Activated CD8-positive, alpha-beta memory T cell treated with anti-CD3 and anti-CD28 coated beads for 1 hour (primary cell): ENCODE data around the gene CYB561D2.
A peak's percentile ranks its signal among the peaks of the same experiment; 100 is the strongest.
"Not testable (repeated sequence)": the region's sequence is repeated elsewhere in the genome, so short reads cannot be mapped to it uniquely, and the experiment has no call there.

Source experiments
- DNase-seq, 2 donors: peaks; one replicate each; pipeline ENCODE4 v3.0.0-alpha.2; 2020; ENCODE audit warnings: low read depth in 1 of 2; ENCODE audit errors: extremely low read depth in 1 of 2

CYB561D2 gene

GRCh38 chr3:50350527-50351322 lies at the start of gene CYB561D2, which contains the start of gene NPRL2:
TSS of gene CYB561D2 (plus strand) at chr3:50350862. CDS start at chr3:50351434, 572 bp downstream.
TSS of gene NPRL2 (minus strand) at chr3:50350775. CDS start at chr3:50350652, 123 bp downstream.
- DNase-seq = peak; percentile 92 to 100

DNA sequence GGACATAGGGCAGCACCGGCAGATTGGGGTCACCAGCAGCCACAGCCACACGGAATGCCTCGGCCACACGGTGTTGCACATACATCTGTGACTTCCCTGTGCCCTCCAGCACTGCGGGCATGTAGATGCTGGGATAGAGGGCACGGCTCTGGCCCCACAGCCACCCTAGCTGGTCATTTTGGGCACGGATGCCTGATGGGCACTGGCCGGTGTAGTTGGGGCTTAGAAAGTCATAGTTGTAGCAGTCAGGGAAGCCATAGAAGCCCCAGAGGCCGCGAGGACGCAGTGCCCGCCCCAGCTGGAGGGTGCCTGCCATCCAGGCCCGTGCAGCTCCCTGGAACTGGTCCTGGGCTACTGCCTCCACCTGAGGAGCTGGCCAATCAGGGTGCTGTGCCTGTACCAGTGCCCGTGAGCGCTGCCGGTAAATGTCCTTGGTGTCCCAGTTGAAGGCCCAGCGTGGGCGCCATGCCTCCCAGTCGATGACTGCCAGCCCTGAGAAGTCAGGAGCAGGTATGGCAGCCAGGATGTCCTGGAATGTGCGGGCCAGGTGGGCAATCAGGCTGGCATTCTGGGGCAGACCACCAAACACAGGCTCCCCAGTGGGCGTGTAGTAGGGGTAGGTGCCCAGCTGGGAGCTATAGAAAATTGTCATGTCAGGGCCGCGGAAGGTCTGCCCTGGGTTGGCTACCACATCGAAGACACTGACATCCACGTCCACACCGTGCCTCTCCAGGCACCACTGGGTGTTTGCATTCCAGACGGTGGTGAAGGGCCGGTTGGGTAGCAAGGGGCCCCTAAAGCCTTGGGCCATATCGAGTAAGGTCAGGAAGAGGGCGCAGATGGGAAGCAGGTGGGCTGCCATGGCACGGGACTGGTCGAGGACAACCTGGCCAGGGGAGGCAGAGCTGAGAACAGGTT lies 48.3 kb upstream of the CYB561D2 start:
- no peak for DNase-seq

DNA sequence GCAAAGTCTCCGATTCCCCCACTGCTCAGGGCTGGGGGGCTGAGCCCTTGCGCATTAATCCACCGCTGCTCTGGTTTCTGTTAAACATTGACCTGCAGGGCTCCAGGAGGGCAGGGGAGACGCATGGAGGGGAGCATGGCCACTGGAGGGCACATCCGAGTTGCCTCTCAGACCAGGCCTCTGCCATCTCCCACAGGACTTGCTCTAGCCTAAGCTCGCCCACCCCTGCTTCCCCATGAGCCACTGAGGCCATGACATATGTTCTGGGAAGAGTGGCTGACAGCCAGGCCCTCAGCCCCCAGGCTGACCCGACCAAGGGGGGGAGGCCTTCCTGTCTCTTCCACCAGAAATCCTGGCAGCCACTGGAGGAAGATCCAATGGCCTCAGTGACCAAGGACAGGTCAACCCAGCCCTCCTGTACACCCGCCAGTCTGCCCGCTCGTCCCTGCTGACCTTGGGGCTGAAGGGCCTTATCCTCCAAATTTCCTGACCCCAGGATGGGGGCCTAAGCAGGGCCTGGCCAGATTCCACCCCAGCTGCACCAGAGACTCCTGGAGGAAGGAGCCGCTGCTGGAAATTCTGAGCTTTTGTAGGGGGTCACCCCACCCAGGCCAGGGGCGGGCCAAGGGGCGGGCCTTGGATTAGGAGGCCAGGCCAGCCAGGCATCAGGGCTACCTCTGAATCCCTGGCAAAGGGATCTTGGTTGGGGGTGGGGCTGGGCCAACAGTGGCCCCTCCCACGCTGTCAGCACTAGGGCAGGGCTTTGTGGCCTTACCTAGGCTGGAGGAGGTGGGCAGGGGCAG lies 47.4 kb upstream of the CYB561D2 start, which contains the start of gene HYAL1:
HYAL1 (minus strand) TSS at position 562 of the 803 bp plus-strand sequence. CDS start 618 bp downstream, outside the sequence.
- no peak for DNase-seq

DNA sequence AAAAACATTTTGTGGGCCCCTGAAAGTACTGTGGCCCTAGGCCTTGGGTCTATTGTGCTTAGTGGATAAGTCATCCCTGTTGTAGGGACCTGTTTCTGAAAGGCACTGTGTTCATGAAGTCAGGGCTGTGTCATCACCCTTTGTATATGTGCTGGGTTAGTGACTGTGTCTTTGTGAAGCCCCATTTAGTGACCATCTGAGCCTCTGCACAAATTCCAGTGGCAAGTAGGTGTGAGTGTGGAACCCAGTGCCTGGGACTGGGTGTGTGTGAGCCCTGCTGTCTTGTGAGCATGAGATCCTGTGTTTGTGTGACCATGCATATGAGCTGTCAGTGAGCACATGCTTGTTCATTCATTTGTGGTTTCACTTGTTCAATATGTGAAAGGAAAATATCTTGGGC lies 46.1 kb upstream of the CYB561D2 start:
- no peak for DNase-seq

DNA sequence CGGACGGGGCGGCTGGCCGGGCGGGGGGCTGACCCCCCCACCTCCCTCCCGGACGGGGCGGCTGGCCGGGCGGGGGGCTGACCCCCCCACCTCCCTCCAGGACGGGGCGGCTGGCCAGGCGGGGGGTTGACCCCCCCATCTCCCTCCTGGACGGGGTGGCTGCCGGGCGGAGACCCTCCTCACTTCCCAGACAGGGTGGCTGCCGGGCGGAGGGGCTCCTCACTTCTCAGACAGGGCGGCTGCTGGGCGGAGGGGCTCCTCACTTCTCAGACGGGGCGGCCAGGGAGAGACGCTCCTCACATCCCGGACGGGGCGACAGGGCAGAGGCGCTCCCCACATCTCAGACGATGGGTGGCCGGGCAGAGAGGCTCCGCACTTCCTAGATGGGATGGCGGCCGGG lies 38.6 kb upstream of the CYB561D2 start:
- DNase-seq = not testable (repeated sequence)

DNA sequence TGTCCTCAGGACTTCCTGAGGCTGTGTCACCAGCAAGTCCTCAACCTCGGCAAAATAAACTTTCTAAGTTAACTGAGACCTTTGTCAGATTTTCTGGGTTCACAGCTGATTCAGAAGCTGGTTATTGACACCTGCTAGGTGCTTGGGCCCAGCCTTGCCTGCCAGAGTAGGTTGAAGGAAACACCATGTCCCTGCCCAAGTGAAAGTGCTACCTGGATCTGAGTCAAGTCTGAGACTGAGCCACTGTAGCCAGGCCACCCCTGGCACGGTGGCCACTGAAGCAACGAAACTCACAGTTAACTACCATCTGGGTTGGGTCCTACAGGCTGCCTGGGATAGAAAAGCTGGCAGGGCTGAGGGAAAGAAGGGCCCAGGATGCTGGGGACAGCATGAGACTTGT lies 36.3 kb upstream of the CYB561D2 start:
- no peak for DNase-seq

DNA sequence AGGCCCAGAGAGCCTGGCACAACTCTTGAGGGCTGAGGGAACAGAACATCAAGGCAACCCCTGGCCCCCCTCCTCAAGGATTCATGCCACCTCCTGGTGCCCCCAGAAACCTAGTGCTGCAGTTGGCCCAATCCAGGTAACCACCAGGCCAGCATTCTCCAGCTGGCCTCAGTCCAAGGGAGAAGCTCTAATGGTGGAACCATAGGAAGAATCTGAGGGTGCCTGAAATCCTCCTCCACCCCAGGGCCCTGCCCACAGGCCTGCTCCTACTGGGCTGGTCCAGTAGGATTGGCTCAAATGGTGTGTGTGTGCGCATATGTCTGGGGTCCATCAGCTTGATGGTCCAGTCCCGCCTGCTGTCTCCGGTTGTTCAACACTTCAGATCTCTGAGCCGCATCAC lies 35.8 kb upstream of the CYB561D2 start:
- no peak for DNase-seq

- DNase-seq = peak; percentile 57 to 61
Measured at GRCh38 chr3:50316657-50317242, 33.9 kb upstream of the CYB561D2 start.

DNA sequence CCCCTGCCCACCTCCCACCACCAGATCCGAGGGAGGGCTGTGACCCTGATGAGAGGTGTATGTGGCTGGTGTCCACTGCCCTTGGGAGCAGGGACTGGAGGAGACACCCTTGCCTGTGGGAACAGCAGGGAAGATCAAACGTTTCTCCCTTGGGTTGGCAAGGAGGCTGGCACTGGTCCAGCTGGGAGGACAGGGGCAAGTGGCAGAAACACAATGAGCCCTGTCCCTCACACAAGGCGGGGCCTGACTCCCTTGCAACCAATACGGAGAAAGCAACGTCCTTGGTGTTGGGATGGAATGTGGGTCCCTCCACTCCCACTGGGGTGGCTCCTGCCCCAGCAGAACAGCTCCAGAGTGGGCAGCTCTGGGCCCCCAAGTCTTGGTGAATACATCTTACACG lies 33.4 kb upstream of the CYB561D2 start:
- DNase-seq = no peak

DNA sequence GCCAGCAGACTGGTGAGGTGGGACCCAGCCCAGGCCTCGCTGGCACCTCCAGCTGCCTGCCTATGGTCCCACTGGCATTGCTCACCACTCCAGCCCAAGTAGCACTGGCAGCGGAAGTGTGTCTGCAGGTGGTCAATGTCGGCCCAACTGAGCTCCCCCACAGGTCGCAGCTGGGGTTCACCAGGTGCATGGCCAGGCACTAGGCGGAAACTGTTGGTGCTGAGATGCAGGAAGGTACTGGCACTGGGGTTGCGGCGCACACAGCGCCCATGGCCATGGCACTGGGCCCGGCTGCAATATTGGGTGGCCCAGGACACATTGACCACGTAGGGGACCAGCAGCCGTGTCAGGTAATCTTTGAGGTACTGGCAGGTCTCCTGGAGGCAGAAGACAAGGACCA lies 32.5 kb upstream of the CYB561D2 start:
- no peak for DNase-seq

GRCh38 chr3:50318615-50319014 lies 32.0 kb upstream of the CYB561D2 start:
- no peak for DNase-seq

GRCh38 chr3:50319181-50319893 lies 31.3 kb upstream of the CYB561D2 start:
- no peak for DNase-seq

DNA sequence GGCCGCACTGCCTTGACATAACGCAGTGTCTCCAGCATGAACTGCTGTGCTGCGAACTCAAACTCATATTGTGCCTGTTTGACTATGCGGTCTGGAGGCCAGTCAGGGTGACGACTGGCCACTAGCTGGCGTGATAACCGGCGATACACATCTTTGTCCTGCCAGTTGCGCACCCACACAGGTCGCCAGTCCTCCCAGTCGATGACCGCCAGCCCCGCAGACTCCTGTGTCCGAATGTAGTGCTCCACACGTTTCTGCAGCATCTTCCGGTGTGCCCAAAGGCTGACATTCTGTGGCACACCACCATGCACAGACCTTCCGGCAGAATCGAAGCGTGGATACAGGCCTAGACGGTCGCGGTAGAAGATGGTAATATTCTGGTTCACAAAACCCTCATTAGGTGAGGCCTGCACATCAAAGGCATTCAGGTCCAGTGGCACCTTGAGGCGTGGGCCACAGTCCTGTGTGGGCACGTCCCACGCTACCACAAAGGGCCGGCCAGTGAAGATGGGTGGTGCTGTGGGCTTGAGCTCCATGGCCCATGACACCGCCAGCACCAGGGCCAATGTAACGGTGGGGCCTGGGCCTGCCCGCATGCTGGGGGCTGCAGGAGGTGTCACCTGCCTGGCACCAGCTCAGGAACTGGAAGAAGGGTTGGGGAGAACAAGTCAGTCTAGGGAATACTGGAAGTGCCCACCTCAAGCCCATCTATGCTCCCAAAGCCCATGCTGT lies 30.6 kb upstream of the CYB561D2 start:
- DNase-seq = no peak

GRCh38 chr3:50320853-50321335 lies 29.8 kb upstream of the CYB561D2 start:
- DNase-seq = peak in 1 of 2 donors; percentile 38

DNA sequence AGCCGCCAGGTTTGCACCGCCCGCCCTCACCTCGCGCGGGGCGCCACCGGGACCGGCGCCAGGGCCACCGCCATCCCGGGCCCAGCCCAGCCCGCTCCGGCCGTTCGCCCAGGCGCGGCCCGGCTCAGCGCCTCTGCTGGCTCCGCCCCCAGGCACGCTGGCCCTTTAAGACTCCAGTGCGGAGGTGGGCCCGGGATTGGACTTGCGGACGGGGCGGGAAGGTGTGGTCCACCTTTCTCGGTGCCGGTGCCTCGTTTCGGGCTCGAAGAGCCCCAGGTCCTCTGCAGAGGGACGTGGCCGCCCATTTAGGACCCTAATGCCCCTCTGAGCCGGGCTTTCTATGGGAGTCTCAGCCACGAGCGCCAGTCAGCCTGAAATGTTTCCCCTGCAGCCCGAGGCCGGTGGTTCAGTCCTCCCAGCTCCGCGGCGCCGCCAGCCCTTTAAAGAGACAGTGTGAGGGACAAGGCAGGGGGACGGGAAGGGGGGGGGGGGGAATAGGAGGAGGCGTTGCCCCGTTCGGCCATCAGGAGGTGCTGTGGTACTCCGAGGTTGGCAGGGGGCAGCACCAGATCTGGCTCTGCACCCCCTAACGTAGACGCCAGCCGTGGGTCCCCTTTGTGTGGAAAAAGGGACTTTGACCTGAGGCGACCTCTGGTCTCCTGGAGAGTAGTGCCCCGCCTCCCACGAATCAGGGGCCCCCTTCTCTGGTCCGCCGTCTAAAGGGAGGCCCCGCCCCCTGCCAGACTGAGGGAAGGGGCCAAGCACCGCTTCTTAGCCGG lies 29.1 kb upstream of the CYB561D2 start:
- DNase-seq = peak; percentile 43 to 67

DNA sequence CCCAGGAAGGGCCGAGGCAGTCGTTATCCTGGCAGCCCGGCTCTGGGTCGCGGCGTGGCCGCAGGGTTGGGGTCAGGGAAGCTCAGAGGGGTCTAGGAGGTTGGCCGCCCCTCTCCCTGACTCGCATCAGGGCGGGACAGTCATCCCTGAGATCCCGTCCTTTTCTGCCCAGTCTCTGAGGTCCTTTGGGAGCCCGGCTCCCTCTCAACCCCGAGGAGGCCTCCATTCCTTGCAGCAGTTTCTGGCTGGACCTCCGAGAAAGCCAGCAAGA lies 28.6 kb upstream of the CYB561D2 start:
- DNase-seq = no peak

- no peak for DNase-seq
Measured at GRCh38 chr3:50322386-50323091, 28.1 kb upstream of the CYB561D2 start, which contains the start of gene HYAL2. TSS of gene HYAL2 (minus strand) at chr3:50322745. CDS start at chr3:50320489, 2,256 bp downstream.
